Measurements from ENCODE around the gene DOHH.
A peak's percentile ranks its signal among the peaks of the same experiment; 100 is the strongest.

Gene DOHH

DNA sequence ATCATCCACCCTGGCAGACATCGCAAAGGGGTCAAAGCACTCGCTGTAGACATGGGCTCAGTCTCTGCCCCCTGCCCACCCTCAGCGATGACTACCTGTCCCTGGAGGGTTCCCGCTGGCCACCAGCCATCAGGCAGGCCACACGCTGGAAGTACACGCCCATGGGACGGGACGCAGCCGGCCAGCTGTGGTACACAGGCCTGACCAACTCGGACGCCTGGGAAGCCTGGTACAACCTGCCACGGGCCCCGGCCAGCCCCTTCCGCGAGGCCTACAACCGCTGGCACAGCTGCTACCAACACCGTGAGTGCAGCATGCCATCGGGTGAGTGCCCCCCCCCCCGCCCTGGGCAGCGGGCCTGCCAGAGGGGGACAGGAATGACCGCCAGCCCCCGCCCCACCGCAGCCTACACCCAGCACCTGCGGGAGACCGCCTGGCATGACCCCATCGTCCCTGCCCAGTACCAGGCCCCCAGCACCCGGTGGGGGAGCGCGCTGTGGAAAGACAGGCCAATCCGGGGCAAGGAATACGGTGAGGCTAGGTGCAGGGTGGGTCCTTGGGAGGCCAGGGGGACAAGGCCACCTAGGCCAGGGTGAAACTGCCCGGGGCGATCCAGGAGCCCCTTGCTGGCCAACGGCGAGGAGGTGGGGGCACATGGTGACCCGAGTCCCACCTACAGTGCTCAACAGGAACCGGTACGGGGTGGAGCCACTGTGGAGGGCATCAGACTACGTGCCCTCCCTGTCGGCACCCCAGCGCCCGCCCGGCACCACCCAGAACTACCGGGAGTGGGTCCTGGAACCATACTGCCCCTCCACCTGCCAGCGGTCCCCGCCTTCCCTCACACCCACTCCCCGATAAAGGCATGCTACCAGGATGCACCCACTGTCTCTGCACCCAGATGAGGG, 42.9 kb upstream of the DOHH start:
- ChIA-PET CTCF (no interaction called here), POLR2A (no interaction called here)
- Histone ChIP-seq H3K4me3 (ENCODE audit: low read depth, low read length) (no peak overlapping the region), H3K4me1 (ENCODE audit: control insufficient read depth, insufficient read depth, low read length) (no peaks in the 10 kb centered on the region), H3K36me3 (ENCODE audit: control insufficient read depth in 2 of 2, insufficient read depth in 1 of 2, low read length in 2 of 2) (peaks cover 3 to 37% of the 10 kb centered on the region in 2 experiments; a peak in 2 of 3 replicates), H3K27ac (ENCODE audit: extremely low read depth, low read depth, low read length) (no peak overlapping the region), H3K9me3 (ENCODE audit: control insufficient read depth, insufficient read depth, low read depth, low read length) (no peaks in the 10 kb centered on the region)
- TF ChIP-seq ZNF155 (tag by site-specific recombination; IDR thresholded peaks at IDR 0.05) (no peak), ZNF621 (tag by site-specific recombination; IDR thresholded peaks at IDR 0.05) (no peak), SP2 (tag by site-specific recombination; IDR thresholded peaks at IDR 0.05) (peak; percentile 15; the same call in 1 of the 2 replicates), ZNF404 (tag by site-specific recombination; IDR thresholded peaks at IDR 0.05) (no peak), ZNF114 (tag by site-specific recombination; IDR thresholded peaks at IDR 0.05) (no peak), SETDB1 (IDR thresholded peaks at IDR 0.05; ENCODE audit: insufficient read length, low read length) (no peak), ZNF660 (tag by site-specific recombination; IDR thresholded peaks at IDR 0.05) (no peak), ZNF558 (tag by site-specific recombination; IDR thresholded peaks at IDR 0.05) (no peak), SCRT2 (tag by site-specific recombination; IDR thresholded peaks at IDR 0.05) (no peak)
- TF ChIP-seq, protein P1, sequence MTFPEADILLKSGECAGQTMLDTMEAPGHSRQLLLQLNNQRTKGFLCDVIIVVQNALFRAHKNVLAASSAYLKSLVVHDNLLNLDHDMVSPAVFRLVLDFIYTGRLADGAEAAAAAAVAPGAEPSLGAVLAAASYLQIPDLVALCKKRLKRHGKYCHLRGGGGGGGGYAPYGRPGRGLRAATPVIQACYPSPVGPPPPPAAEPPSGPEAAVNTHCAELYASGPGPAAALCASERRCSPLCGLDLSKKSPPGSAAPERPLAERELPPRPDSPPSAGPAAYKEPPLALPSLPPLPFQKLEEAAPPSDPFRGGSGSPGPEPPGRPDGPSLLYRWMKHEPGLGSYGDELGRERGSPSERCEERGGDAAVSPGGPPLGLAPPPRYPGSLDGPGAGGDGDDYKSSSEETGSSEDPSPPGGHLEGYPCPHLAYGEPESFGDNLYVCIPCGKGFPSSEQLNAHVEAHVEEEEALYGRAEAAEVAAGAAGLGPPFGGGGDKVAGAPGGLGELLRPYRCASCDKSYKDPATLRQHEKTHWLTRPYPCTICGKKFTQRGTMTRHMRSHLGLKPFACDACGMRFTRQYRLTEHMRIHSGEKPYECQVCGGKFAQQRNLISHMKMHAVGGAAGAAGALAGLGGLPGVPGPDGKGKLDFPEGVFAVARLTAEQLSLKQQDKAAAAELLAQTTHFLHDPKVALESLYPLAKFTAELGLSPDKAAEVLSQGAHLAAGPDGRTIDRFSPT (tag by site-specific recombination; IDR thresholded peaks at IDR 0.05) = peak; percentile 79

DNA sequence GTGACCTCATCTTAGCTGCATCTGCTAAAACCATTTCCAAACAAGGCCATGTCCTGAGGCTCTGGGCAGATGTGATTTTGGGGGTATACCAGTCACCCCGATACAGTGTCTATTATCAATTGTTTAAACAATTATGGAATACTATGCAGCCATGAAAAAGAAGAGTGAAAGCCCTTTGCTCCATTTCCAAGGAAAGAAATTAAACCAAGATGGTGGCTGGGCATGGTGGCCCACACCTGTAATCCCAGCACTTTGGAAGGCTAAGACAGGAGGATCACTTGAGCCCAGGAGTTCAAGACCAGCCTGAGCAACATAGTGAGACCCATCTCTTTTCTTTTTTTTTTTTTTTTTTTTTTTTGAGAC, 39.3 kb upstream of the DOHH start:
- H3K9me3 ChIP-seq (ENCODE audit: control insufficient read depth, insufficient read depth, low read depth, low read length) = no peaks in the 10 kb centered on the region
- TF ChIP-seq ZNF623 (tag by site-specific recombination; IDR thresholded peaks at IDR 0.05) (peak; percentile 27; the same call in 1 of the 2 replicates), GLIS2 (tag by site-specific recombination; IDR thresholded peaks at IDR 0.05) (no peak), SP7 (tag by site-specific recombination; IDR thresholded peaks at IDR 0.05) (0 out of 2 replicates have a peak, but pooled peaks have one; percentile 23), GLIS1 (tag by site-specific recombination; IDR thresholded peaks at IDR 0.05) (no peak), ZNF146 (tag by site-specific recombination; IDR thresholded peaks at IDR 0.05) (peak; percentile 100), ZNF121 (tag by site-specific recombination; IDR thresholded peaks at IDR 0.05) (peak; percentile 83)
- TF ChIP-seq, protein P2, sequence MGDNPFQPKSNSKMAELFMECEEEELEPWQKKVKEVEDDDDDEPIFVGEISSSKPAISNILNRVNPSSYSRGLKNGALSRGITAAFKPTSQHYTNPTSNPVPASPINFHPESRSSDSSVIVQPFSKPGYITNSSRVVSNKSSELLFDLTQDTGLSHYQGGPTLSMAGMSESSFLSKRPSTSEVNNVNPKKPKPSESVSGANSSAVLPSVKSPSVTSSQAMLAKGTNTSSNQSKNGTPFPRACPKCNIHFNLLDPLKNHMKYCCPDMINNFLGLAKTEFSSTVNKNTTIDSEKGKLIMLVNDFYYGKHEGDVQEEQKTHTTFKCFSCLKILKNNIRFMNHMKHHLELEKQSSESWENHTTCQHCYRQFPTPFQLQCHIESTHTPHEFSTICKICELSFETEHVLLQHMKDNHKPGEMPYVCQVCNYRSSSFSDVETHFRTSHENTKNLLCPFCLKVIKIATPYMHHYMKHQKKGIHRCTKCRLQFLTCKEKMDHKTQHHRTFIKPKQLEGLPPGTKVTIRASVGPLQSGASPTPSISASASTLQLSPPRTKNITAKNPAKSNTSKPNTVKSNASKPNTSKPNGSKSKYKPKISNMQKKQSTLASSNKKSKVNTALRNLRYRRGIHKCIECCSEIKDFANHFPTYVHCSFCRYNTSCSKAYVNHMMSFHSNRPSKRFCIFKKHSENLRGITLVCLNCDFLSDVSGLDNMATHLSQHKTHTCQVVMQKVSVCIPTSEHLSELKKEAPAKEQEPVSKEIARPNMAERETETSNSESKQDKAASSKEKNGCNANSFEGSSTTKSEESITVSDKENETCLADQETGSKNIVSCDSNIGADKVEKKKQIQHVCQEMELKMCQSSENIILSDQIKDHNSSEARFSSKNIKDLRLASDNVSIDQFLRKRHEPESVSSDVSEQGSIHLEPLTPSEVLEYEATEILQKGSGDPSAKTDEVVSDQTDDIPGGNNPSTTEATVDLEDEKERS (tag by site-specific recombination; IDR thresholded peaks at IDR 0.05) = peak; percentile 97
- TF ChIP-seq, protein P3, sequence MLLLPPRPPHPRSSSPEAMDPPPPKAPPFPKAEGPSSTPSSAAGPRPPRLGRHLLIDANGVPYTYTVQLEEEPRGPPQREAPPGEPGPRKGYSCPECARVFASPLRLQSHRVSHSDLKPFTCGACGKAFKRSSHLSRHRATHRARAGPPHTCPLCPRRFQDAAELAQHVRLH (tag by site-specific recombination; IDR thresholded peaks at IDR 0.05) = peak; percentile 68; the same call in 1 of the 2 replicates
- TF ChIP-seq, protein P4, sequence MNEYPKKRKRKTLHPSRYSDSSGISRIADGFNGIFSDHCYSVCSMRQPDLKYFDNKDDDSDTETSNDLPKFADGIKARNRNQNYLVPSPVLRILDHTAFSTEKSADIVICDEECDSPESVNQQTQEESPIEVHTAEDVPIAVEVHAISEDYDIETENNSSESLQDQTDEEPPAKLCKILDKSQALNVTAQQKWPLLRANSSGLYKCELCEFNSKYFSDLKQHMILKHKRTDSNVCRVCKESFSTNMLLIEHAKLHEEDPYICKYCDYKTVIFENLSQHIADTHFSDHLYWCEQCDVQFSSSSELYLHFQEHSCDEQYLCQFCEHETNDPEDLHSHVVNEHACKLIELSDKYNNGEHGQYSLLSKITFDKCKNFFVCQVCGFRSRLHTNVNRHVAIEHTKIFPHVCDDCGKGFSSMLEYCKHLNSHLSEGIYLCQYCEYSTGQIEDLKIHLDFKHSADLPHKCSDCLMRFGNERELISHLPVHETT (tag by site-specific recombination; IDR thresholded peaks at IDR 0.05) = 0 out of 2 replicates have a peak, but pooled peaks have one; percentile 46
- TF ChIP-seq, protein P5, sequence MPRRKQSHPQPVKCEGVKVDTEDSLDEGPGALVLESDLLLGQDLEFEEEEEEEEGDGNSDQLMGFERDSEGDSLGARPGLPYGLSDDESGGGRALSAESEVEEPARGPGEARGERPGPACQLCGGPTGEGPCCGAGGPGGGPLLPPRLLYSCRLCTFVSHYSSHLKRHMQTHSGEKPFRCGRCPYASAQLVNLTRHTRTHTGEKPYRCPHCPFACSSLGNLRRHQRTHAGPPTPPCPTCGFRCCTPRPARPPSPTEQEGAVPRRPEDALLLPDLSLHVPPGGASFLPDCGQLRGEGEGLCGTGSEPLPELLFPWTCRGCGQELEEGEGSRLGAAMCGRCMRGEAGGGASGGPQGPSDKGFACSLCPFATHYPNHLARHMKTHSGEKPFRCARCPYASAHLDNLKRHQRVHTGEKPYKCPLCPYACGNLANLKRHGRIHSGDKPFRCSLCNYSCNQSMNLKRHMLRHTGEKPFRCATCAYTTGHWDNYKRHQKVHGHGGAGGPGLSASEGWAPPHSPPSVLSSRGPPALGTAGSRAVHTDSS (tag by site-specific recombination; IDR thresholded peaks at IDR 0.05) = 0 out of 2 replicates have a peak, but pooled peaks have one; percentile 11
- H3K4me1 ChIP-seq (ENCODE audit: control insufficient read depth, insufficient read depth, low read length) = no peaks in the 10 kb centered on the region
- peaks cover 3 to 33% of the 10 kb centered on the region in 2 experiments; a peak in 2 of 3 replicates for H3K36me3 ChIP-seq (ENCODE audit: control insufficient read depth in 2 of 2, insufficient read depth in 1 of 2, low read length in 2 of 2)
- CTCF ChIA-PET = no interaction called here
- POLR2A ChIA-PET = interaction anchor here (0.6 to 0.7 kb wide), 2 partner anchors 11 to 12 kb away, joined by 3 to 5 read pairs; no protein-coding TSS in a partner anchor
- no peak overlapping the region for H3K27ac ChIP-seq (ENCODE audit: extremely low read depth, low read depth, low read length)
- H3K4me3 ChIP-seq (ENCODE audit: low read depth, low read length) = no peak overlapping the region

All from HEK293 (cell line).